GM13977 (cell line): ENCODE measurements around the gene KCNJ6.

Experiments
- DNase-seq: peaks from one replicate; pipeline ENCODE4 v3.0.0; 2012; ENCODE audit warnings: low spot score
- in situ Hi-C: fragments of 300-500 bp; cut with MboI; formaldehyde crosslinking; loops from one replicate; pipeline ENCODE4 v1.12.0; 2022; ENCODE audit warnings: low sequenced_read_pairs, low pct_unique_long_range_greater_than_20kb, mixed read lengths, inconsistent platforms; ENCODE audit not compliant: unreplicated experiment
- TF ChIP-seq, protein P1 (sequence below): IDR thresholded peaks from 2 replicates; pipeline ENCODE4 v1.5.1; 2012; ENCODE audit warnings: mild to moderate bottlenecking, control low read depth; ENCODE audit not compliant: insufficient read depth; ENCODE audit errors: extremely low read depth, missing control alignments

The KCNJ6 gene, protein sequence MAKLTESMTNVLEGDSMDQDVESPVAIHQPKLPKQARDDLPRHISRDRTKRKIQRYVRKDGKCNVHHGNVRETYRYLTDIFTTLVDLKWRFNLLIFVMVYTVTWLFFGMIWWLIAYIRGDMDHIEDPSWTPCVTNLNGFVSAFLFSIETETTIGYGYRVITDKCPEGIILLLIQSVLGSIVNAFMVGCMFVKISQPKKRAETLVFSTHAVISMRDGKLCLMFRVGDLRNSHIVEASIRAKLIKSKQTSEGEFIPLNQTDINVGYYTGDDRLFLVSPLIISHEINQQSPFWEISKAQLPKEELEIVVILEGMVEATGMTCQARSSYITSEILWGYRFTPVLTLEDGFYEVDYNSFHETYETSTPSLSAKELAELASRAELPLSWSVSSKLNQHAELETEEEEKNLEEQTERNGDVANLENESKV

DNA sequence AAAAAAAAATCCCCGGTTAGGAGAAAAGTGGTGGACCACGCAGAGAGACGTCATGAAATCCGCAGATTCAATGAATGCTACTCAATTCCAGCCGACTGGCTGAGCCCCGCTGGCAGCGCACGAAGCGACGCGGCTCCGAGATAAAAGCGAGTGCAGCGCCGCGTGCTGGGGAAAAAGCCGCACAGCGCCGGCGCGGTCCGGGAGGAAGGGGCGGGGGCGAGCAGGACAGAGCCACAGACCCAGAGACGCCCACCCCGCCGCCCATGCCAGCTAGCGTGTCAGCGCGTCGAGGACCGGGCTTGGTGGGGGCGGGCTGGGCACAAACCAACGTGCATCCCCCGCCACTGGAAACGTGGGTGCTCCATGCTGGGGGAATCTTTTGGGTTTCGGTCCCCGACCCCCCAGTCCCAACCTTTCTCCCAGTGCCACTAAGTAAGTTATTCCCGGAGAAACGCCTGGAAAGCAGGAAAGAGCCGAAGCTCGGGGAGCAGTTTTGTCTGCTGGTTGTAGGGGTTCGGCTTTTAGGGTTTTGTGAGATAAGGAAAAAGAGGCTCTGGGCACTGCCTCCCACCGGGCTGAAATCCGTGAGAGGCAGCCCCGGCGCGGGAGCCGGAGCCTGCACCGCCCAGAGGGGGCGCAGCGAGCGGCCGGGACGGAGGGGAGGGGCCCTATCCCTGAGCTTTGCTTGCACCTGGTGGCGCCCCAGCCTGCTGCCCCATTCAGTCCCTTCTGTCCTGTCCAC lies at the start of gene KCNJ6:
Gene KCNJ6, minus strand, starts transcription at position 148 of the 742 bp plus-strand sequence. CDS start 75,775 bp downstream, outside the sequence.
- in situ Hi-C loops, result no loop called here
- no peak for DNase-seq
- TF ChIP-seq, protein P1, sequence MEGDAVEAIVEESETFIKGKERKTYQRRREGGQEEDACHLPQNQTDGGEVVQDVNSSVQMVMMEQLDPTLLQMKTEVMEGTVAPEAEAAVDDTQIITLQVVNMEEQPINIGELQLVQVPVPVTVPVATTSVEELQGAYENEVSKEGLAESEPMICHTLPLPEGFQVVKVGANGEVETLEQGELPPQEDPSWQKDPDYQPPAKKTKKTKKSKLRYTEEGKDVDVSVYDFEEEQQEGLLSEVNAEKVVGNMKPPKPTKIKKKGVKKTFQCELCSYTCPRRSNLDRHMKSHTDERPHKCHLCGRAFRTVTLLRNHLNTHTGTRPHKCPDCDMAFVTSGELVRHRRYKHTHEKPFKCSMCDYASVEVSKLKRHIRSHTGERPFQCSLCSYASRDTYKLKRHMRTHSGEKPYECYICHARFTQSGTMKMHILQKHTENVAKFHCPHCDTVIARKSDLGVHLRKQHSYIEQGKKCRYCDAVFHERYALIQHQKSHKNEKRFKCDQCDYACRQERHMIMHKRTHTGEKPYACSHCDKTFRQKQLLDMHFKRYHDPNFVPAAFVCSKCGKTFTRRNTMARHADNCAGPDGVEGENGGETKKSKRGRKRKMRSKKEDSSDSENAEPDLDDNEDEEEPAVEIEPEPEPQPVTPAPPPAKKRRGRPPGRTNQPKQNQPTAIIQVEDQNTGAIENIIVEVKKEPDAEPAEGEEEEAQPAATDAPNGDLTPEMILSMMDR, result peak; percentile 33

DNA sequence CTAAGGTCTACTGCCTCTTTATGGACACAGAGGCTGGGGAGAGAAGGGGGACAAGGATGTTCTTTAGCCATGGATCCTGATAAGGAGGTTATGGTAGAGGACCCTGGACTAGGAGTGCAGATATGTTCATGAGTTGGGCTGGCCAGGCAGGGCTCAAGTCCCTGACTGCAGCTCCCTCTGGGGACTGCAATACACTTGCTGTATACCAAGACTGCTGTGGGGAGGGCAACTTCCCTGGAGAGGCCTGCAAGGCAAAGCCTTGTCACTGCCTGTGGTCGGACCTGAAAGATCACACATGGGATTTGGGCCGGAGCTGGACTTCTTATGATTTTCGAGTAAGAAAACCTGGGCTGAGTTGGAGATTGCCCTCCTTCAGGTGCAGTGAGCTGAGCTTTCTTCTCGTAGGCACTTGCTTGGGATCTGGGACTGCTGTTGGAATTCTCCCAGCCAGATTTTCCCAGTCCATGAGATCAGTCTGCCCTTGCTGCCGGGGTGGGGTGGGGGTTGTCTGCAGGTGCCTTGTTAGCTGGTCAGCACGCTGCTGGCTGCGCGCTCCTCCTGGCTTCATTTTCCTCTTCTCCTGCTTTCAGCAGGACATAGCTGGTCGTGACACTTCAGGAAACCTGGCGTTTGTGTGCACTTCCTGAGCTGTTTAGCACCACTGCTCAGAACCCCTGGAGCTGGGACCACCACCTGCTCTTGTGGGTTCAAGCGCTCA lies 49.0 kb upstream of the KCNJ6 start:
- TF ChIP-seq, protein P1, result no peak
- in situ Hi-C loops, result no loop called here
- DNase-seq, result no peak

DNA sequence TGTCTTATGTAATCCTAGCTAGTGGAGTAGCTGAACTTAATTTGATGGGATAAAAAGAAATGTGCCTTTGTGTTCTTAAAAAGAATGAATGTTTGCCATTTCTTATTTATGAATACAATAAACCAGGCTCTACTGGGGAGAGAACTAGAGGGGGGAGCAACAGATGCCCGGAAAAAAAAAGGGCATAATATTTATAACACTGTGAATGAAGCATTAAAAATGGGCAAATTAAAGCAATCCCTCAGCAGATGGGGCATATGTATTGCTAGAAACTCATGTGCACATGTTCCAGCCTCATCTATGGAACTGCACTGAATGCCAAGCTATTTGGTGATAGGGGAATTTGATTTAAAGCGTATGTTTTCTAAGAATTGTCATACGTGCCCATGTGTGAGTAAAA lies 42.3 kb upstream of the KCNJ6 start:
- in situ Hi-C loops, result no loop called here
- TF ChIP-seq, protein P1, result no peak
- no peak for DNase-seq

DNA sequence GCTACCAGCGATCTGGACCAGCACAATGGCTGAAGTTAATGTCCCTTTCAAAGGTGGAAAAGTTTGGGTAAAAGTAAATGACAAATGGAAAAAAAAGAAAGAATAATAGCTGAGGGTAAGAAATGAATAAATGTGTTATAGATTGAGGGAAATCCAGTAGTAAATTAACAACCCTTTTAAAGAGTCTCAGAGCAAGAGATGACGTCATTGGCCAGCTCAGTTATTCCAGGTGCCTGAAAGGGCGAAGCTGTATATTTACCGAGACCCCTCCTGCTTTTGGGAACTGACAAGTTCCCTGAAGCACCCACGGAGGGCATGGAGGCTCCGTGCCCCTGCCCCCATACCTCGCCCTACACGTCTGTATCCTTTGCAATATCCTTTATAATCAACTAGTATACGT lies 40.5 kb upstream of the KCNJ6 start:
- TF ChIP-seq, protein P1, result no peak
- in situ Hi-C loops, result no loop called here

DNA sequence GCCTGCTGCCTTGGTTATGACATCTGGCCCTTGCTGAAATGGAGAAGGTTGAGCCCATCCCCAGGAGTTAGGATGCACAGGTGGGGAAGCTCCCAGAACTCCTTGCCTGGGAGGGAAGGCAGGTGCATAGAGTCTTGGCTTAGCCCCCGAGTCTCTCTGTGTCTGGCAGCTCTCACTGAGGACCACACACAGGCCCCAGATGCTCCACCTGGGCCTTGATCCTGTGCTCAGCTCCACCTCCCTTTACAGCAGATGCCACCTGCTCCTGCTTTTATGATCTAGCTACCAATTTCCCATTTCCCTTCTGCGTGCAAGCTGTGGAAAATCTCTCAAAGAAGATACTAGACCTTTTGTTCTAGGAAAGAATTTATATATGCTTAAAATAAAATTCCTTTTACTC lies 28.8 kb upstream of the KCNJ6 start:
- TF ChIP-seq, protein P1, result no peak
- DNase-seq, result no peak

More for the DNA sequence above, 40.5 kb upstream of the KCNJ6 start:
- DNase-seq, result no peak

DNA sequence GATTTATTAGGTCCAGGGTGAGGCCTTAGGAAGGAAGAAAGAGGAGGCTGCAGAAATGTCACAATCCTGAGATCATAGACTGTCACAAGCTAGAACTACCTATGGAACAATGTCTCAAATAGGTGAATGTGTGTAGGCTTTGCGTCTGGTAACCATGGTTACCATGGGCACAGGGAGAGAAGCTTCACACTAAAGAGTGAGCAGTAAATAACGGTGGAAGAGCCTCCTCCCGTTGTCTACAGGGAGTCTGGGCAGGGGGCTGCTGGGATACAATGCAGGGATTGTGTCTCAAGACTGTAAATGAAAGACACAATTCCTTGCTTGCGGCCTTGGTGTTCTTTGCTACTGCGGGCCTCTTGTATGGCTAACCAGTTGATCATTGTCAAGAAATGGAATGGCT lies 28.2 kb upstream of the KCNJ6 start:
- in situ Hi-C loops, result no loop called here
- TF ChIP-seq, protein P1, result no peak
- no peak for DNase-seq

More for the DNA sequence above, 28.8 kb upstream of the KCNJ6 start:
- in situ Hi-C loops, result no loop called here
